NCI-H524 treated with DMSO at 0.1 percent for 48 hours (cell line): ENCODE results near the gene CFAP92.
"Not testable (repeated sequence)": the region's sequence is repeated elsewhere in the genome, so short reads cannot be mapped to it uniquely, and the experiment has no call there.

Experiments used
- DNase-seq: peaks from one replicate; lab custom pipeline; 2025; lab: John Stamatoyannopoulos, UW

The CFAP92 gene

DNA sequence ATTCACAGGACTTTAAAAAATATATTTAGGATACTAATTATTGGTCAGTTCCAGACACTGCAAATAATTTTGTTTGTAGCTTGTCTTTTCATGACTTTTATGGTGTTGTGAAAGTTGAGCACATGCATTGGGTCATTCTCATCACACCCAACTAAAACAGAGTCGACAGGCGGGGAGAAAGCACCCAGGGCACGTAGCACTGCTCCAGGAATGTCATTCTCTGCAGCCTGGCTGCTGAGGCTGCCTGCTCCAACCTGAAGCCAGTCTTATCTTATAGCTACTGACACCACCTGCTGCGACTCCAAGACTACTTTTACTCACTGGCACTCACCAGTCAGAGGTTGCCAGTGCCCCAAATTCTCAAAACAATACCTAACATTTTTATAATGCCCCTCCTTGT is 57.5 kb downstream of the CFAP92 start:
- DNase-seq = no peak

DNA sequence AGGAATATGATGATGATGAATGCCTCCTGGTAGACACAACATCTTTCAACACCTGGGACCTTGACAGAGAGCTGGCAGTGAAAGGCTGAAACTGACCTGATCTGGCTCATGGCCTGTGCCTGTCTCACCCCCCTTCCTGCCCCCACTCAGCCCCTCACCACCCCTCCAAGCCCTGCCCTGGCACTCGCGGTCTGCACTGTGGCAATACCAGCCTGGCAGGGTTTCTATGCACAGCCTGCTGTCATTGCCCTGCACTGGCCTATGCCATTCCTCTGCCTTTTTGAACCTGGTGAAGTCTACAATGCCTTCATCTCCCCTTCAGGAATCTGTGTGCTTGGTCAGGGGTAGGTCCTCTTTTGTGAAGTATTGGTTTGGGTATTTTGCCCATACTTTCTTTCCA is 58.0 kb downstream of the CFAP92 start:
- no peak for DNase-seq

DNA sequence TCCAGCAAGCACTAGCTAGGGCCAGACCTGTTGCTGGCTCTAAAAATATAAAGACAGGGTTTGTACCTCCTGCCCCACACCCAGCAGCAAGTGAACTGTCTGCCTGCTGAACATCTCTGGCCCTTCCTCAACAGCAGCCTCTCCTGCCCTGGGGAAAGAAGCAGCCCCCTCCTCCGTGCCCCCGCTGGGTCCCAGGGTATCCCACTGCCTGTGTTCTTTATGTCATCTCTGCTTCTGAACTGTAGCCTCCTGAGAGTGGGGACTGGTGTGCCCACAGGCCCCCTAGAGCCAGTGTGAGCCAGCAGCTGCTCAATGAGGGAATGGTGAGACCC is 60.0 kb downstream of the CFAP92 start:
- DNase-seq = no peak

DNA sequence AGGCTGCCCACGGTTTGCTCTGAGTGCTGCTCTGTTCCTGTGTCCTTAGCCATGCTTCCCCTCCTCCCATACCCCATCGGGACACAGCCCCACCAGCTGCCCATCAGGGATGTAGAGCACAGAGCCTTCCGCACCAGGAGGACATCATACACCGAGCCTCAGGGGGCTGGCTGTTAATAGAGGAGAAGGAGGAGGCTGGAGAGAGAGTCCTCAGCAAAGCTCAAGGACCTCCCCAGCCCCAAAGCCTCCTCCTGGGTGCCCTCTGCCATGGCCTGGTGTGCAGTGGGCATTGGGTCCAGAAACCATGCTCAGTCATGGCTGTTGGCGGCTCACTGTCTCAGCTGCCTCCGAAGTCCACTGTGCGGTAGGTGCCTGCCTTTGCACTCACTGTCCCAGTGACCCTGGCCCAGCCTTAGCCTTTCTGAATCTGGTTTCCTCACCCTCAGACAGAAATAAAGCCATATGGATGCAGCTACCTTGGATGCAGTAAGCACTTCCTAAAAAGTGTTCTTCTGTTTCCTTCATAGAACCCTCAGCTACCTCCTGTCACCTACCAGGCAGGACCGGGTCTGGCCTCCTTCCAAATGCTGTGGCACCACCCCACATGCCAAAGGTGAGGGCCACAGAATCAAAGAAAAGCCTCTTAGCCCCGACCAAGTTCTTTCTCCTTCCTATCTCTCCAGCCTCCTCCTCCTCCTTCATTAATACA is 60.5 kb downstream of the CFAP92 start:
- no peak for DNase-seq

DNA sequence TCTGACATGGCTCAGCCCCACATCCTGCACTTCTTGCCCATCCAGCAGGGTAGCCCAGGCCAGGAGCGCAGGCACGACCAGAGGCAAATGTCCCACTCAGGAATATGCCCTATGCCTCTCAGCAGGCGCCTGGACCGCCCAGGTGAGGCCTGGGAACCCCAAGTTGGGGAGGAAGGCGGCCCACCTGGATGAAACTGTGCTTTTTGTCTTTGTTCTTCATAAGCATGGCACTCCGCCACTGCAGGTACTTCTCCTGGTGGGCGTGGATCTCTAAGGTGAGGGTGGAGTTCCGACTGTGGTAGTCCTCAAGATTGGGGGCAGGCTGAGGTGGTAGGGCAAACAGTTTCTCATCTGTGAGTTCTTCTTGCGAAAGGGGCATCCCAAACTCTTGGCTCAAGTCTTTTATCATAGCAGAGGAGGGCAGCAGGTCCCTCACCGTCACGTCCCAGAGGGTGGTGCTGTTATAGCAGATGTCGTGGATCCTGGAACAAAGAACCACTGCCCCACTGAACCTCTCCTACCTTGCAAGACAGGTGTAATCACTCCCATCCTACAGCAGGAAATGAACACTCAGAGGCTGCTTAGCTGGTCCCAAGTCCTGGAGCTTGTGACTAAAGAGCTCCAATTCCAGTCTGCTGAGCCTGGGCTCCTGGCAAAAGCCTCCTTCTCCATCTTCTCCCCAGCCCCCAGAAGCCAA is 61.2 kb downstream of the CFAP92 start:
- DNase-seq = no peak

DNA sequence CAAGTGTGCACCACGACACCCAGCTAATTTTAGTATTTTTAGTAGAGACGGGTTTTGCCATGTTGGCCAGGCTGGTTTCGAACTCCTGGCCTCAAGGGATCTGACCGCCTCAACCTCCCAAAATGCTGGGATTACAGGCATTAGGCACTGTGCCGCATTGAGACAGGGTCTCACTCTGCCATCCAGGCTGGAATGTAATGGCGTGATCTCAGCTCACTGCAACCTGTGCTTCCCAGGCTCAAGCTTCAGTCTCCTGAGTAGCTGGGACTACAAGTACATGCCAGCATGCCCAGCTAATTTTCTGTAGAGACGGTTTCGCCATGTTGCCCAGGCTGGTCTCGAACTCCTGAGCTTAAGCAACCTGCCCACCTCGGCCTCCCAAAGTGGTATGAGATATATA is 62.8 kb downstream of the CFAP92 start:
- DNase-seq = no peak

DNA sequence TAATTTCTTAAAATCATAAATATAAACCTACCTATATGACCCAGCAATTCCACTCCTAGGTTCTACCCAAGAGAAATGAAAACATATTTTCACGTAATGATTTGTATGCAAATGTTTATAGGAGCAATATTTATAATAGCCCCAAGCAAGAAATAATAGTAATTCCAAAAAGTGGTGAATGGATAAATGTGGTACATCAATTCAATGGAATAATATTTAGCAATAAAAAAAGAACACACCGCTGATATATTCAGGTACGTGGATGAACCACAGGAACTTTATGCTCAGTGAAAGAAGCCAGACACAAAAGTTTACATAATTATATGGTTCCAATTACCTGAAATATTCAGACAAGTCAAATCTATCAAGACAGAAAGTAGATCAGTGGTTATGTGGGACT is 64.5 kb downstream of the CFAP92 start:
- no peak for DNase-seq

DNA sequence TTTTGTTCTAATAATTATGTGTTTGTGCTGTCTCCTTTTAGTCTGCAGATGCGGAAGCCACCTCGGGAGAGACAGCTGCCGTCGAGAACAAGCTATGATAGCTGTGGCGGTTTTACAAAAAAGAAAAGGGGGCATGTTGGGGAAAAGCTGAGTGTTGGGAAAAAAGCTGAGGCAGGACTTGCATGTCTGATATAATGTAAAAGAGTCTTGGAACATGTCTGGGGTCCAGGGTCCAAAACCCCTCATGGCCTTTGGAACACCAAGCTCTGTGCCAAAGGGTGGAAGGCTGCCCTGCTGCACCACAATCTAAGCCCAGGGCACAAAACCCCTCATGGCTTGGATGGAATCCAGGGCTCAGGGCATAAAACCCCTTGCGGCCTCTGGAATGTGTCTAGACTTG is 69.9 kb downstream of the CFAP92 start:
- DNase-seq = not testable (repeated sequence)

DNA sequence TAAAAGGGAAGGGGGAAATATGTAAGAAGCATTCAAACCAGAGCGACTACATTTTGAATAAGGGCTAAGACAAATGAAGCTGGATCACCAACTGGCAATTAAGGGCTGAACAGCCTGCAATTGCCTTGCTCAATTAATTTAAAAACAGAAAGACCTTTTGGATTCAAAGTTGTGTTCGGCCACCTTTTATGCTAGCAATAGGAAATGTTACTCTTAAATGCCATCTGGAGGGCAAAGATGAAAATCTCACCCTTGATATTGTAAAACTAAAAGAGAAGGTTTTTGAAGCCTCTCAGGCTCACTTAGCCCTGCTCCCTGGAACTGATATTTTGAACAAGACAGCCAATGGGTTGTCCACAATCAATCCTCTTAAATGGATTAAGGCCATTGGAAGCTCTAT is 70.3 kb downstream of the CFAP92 start:
- no peak for DNase-seq

DNA sequence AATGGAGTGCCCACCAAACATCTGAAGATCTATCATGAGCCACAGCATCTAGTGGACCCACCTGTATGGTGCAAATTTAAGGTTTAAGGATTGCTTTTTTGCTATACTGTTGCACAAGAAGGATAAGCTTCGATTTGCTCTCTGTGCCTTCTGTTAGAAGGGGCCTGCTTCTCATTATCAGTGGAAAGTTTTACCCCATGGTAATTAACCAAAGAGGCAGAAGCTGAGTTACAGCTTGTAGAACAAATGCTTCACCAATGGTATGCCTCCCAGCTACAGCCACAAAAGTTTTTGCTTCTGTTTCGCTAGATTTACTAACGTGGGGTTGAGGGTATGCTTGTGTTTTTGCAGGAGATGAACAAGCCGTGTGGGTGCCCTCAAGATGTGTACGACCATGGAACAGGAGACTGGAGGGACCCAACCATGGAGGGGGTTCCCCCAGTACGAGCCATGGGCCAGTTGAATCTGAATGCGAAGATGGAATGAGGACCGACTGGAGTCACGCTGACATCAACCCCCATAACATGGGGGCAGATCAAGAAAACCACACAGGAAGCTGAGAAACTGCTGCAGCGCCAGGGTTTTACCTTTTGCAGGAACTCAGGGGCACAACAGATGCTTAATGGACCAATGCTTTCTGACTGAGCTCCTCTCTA is 70.9 kb downstream of the CFAP92 start:
- no peak for DNase-seq

DNA sequence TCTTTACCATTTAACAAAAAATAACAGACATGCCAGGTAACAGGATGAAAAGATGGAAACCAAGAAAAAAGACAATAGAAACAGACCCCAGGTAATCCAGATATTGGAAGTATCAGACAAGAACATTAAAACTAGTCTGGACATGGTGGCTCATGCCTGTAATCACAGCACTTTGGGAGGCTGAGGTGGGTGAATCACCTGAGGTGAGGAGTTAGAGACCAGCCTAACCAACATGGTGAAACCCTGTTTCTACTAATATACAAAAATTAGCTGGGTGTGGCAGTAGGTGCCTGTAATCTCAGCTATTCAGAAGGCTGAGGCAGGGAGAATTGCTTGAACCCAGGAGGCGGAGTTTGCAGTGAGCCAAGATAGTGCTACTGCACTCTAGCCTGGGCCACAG is 73.9 kb downstream of the CFAP92 start:
- DNase-seq = no peak

DNA sequence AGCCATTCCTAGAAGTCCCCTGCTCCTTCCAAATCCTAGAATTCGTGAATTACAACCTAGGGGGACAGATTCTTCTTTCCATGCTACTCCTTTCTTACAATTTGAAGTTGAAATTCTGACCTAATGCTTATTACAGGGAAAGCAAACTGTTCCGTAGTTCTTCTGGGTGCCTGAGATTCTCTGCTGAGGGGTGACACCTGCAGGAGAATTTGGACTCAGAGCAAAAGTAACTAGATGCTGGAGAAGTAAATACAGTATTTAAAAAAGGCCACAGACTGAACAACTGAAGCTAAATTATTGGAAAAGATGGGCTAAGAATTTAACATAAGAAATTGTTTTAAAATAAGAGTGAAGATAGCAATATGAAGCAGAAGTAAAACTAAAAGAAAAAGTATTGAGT is 76.6 kb downstream of the CFAP92 start:
- DNase-seq = no peak

DNA sequence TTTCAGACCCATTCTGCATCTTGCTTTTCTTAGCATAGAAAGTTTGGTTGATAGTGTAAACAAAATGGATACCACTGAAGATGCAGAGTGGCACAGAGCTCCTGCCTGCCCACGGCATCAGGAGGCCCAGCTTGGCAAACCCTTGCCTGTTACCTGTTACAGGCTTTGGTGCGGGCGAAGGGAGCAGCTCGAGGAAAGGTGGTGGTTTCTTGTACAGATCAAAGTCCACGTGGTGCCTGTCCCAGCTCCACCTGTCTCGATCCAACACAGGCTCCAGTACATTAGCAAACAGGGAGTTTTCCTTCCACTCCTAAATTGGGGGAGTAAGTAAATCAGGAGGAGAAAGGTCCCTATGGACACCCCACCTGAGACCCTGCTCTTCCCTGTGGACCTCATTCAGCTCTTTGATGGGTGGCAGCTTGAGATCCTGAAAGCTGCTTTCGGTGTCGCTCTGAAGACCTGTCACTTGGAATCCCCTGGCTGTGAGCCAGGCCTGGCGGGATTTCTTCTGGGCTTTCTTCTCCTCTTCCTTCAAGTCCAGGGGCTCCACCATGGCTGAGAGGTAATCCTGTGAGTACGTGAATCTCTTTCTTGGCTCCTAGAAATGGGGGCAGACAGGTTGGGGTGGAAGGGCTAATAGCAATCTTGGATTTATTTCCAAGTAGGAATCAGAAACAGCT is 78.8 kb downstream of the CFAP92 start:
- no peak for DNase-seq

DNA sequence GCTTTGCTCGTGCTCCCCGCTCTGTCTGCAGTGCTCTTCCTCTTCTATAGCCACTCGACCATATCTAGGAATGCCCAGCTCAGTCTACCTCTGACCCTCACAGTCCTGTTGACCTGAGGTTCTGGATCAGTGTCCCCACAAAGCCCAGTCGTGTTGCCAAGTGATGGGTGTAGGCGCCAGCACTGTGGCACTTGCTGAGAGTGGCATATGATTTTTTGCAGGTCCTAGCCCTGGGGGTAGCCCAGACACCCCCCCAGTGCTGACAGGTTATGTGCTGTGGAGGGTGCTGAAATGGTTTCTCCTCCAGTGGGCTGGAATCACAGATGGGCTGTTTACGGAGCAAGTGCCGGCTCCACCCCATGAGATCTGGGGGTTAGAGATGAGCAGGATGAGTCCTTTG is 82.0 kb downstream of the CFAP92 start:
- no peak for DNase-seq

DNA sequence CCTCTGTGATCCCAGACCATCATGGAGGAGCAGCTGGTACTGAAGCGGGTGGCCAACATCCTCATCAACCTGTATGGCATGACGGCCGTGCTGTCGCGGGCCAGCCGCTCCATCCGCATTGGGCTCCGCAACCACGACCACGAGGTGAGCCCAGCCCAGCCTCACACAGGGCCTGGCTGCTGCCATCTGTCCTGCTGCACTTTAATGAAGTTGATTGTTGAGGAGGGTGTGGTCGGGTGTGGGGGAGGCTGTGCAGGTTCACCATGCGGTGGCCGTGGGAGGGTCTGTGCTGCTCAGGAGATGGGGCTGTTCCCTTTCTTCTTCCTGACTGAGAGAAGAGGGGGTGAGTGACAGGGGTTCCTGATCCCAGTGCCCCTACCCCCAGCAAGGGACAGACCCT is 83.9 kb downstream of the CFAP92 start:
- DNase-seq = no peak

DNA sequence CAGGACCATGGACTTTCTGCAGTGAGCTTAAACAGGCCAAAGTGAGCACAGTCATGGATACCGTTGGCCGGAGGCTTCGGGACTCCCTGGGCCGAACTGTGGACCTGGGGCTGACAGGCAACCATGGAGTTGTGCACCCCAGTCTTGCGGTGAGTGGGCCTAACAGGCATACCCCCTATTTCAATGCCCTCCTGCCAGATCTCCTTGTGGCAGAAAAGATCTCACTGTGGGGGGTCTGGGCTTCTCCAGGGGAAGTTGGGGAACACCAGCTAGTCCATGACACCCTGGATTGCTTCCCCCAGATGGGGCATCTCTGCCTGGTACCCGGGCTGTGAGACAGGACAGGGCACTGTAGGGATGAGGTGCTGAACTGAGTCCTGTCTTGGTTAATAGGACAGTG is 84.9 kb downstream of the CFAP92 start:
- DNase-seq = no peak

DNA sequence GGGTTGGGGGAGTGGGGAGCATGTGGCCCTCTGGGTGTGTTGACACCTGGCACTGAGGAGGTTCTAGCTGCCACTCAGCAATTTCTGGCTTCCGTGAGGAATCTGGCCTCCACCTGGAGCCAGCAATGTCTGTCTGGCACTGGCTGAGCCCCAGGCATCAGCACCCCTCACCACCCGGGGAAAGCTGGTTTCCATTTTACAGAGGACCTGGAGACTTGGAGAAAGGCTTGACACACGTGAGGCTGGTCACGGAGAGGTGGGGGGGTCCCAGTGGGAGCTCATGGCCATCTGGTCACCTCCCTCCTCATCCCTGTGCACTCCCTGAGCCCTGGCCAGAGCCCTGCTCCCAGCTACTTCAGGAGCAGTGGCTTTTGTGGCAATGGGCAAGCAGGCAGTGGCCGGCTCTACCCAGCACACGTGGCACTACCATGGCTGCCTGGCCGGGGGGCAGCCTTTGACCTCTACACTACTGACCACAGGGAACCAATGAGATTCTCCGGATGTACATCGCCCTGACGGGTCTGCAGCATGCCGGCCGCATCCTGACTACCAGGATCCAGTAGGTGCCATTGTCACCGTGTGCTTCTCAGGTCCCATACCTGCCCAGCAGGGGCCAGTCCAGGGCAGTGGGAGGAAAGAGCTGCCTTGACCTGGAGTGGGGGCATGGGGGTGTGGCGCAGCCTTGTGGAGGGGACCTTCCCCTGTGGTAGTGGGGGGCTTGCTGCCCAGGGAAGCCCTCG is 86.0 kb downstream of the CFAP92 start:
- no peak for DNase-seq

DNA sequence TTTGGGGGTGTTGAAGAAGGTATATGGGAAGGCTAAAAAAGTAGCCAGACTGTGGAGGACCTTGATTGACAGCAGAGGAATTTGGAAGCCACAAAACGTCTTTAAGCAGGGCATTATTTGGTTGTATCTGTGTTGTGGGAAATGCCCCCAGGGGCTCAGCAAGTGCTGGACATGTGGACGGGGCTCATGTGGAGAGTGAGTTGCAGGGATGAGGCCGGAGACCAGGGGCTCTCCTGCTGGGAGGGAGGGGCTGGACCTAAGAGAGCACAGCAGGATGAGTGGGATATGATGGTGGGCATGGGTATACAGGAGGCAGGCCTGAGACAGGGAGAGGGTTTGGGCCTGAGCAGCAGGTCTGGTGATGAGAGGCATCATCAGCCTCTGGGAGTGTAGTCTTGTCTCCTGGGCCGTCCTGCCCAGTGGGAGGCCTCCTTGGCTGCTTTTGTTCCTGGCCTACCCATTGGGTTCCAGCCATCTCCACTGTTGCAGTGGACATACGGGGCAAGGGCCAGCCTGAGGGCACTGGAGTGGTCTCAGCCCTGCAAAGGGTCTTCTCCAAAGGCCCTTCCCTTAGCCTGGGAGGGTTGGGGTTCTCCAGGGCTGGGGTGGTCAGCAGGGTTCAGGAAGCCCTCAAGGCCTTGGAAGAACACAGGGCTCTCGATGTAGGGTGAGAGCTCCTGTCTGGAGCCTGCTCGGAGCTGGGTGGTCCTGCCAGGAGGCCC is 86.9 kb downstream of the CFAP92 start:
- DNase-seq = no peak

DNA sequence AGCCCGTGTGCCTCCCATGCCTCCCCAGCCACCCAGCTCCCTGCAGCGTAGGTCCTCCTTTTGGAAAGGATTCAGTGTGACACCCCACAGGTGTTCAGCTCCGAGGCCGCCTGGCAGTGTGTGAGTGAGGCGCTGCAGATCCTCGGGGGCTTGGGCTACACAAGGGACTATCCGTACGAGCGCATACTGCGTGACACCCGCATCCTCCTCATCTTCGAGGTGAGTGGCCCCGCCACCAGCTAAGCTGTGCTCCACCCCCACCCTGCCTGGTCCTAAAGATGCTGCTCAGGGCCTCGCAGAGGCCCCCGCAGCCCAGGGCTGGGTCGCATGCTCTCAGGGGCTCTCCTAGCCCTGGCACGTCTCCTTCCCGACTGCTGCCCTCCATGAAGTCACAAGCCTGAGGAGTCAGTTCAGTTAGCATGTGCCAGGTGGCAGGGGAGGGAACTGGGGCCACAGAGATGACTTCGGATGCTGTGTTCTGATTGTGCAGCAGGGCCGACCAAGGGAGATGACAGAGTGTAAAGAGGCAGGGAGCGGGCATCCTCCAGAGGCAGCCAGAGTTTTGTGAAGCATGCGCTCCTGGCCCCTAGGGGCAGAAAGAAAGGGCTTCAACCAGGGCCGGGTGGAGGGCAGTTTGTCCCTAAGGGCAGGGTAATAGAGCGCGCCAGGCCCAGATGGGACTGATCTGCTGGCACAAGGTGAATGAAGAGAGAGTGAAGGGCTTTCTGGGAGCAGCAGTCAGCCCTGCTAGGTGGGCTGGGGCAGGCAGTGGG is 87.7 kb downstream of the CFAP92 start:
- DNase-seq = no peak

DNA sequence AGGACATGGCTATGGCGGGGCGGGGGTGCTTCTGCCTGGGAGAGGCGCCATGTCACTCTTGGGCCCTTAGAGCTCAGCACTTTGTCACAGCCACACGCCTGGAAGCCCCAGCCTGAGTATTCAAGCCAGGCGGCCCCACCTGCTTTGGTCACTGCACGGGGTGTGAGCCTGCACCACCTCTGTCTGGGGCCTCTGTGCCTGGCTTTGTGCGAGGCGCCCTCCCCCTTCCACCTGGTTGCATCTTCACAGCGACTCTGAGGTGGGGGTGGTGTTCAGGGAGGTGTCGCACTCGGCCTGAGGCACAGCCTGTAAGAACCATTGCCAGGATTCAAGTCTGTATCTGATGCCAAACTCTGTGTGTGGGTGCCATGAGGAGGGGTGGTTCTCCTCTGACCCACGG is 90.4 kb downstream of the CFAP92 start:
- no peak for DNase-seq

DNA sequence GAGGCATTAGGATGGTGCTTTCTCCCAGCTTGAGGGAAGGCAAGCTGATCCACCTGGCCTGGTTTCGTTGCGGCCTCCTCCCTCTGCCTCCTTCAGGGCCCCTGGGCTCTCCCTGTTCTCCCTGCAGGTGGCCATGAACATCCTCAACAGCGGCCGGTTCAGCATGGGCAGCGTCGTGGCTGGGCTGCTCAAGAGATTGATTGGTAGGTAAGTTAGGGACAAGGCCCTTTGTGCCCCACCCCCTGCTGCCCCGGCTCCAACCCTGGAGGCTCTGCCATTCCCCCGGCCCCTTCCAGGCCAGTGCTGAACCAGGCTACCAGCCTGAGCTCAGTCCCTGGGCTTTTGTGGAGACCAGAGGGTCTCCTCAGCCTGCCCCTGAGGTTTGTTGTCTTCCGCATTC is 91.5 kb downstream of the CFAP92 start:
- DNase-seq = no peak
